ENCODE measurements around the gene TTC39C. TPM values are rescaled to one million over a fixed set of nuclear protein-coding genes. Genes with fewer than 3 reads are reported as not detected.

TTC39C gene
- total RNA-seq, 1 experiment from 2014 or later, result 26.1 TPM

Small RNA genes within 50 kb of the gene (small RNA-seq; reads per million reads assigned to genes)
- gene RF00017 (0 reads per million in 2 experiments), gene RNA5SP452 (0.10 to 7.0 reads per million in 2 experiments), gene RNU5A-6P (12.3 to 577 reads per million in 2 experiments)

Other genes with a start within 250 kb of the TTC39C start
- gene CABYR, start 124.3 kb downstream of the TTC39C start, total RNA-seq (2014; rRNA removed; shearing (Covaris generic)), result 2.5 and 3.3 TPM in 2 replicates